Testis (tissue), 2 donors: ENCODE data around the gene STK40.

Source experiments
- POLR2A ChIP-seq: fragments of 450-650 bp; IDR thresholded peaks from one replicate; pipeline ENCODE4 v1.6.1; 2017; ENCODE audit warnings: antibody characterized with exemption, mild to moderate bottlenecking, moderate library complexity
- TF ChIP-seq, protein P1 (sequence below), 3 experiments: fragments of 450-650 bp in 2 of 3; fragments of 200-600 bp in 1 of 3; sonication (generic) in 1 of 3; IDR thresholded peaks; one replicate each; pipeline ENCODE4 v1.5.1; 2016 to 2019; ENCODE audit warnings: antibody characterized with exemption in 3 of 3, mild to moderate bottlenecking in 2 of 3, moderate library complexity in 1 of 3

DNA sequence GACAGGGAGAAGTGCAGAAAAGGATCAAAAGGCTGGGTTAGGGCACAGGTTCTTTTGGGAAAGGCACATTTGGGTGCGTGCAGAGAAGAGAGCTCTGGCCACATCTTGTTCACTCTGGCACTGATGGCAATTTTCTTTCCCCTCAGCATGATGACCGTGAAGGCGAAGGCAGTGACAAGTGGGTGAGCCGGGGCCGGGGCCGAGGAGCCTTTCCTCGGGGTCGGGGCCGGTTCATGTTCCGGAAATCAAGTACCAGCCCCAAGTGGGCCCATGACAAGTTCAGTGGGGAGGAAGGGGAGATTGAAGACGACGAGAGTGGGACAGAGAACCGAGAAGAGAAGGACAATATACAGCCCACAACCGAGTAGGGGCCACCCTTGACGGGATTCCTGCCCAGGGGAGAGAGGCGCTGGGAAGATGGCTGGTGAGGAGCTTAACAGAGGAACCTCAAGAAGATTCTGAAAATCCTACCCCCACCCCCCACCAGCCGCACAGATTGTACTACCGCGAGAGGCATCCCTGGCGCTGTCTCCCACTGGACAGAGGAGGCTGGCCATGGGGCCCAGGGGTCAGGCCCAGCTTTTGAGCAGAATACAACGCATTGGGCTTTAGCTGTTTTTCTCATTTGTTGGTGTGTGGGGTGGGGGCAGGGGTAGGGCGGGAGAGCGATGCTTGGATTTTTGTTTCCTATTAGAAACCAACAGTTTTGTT lies 81.9 kb downstream of the STK40 start:
- TF ChIP-seq, protein P1, sequence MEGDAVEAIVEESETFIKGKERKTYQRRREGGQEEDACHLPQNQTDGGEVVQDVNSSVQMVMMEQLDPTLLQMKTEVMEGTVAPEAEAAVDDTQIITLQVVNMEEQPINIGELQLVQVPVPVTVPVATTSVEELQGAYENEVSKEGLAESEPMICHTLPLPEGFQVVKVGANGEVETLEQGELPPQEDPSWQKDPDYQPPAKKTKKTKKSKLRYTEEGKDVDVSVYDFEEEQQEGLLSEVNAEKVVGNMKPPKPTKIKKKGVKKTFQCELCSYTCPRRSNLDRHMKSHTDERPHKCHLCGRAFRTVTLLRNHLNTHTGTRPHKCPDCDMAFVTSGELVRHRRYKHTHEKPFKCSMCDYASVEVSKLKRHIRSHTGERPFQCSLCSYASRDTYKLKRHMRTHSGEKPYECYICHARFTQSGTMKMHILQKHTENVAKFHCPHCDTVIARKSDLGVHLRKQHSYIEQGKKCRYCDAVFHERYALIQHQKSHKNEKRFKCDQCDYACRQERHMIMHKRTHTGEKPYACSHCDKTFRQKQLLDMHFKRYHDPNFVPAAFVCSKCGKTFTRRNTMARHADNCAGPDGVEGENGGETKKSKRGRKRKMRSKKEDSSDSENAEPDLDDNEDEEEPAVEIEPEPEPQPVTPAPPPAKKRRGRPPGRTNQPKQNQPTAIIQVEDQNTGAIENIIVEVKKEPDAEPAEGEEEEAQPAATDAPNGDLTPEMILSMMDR (IDR thresholded peaks at IDR 0.05), result no peak
- TF ChIP-seq POLR2A, result no peak
